Endothelial cell of hepatic sinusoid (primary cell): ENCODE data around the gene UBL5.
"Not testable (repeated sequence)": the region's sequence is repeated elsewhere in the genome, so short reads cannot be mapped to it uniquely, and the experiment has no call there.

Experiments
- in situ Hi-C: cut with HindIII; loops from 2 replicates; pipeline ENCODE4 v1.10.0; 2017; ENCODE audit warnings: low sequenced_read_pairs

The UBL5 gene

DNA sequence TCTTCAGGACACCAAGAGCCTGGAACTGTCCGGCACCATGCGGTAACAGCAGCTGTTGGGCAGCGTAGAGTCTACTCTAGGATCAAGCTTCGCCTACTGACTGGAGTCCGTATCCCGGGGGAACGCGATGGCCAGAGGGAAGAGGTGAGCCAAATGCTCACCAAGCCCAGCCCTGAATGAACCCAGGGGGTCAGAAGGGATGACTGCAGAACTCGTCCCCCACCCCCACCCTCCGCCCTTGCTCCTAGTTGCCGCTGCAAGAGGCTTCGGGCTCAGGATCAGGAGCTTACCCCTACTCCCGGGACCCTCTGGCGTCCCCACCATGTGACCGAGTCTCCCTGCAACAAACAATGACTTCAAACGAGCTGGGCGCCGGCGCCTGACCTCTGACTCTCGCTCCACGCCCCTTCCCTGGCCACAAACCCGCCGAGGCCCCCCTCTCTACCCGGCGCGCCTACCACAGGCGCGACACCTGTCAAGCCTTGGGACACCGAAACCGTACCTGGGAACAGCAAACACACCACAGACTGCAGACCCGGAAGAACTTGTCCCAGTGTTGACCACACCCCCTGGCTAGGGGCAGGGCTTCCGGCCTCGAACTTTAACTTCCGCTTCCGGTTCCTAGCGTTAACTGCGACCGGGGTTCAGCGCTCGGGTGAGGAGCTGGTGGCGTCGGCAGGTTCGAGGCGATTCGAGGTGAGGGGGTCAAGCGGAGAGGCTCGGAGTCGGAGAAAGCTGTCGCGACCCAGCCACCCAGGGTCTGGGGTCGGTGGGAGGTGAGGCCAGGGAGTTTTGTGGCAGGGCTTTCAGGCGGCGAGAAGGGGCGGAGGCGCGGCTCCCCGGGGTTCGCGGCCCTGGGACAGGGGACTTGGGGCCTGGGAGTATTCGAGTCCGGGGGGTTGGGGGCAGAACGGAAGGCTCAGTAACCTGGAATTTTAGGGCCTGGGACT lies at the start of gene UBL5:
Gene UBL5, plus strand, starts transcription at position 630 of the 950 bp plus-strand sequence. CDS start 420 bp downstream, outside the sequence.
- in situ Hi-C loops = no loop called here

DNA sequence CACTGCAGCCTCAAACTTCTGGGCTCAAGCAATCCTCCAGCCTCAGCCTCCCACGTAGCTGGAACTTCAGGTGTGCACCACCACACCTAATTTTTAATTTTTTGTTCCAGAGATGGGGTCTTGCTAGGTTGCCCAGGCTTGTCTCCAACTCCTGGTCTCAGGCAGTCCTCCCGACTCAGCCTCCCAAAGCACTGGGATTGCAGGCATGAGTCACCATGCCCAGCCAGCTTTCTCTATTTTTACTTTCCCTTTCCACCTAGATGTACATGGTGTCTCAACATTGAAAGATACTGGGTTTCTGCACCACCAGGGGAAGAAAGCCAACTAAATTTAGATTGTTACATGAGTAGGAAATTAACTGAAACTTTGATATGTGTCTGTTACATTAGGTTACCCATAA lies 45.4 kb upstream of the UBL5 start:
- in situ Hi-C loops = no loop called here

DNA sequence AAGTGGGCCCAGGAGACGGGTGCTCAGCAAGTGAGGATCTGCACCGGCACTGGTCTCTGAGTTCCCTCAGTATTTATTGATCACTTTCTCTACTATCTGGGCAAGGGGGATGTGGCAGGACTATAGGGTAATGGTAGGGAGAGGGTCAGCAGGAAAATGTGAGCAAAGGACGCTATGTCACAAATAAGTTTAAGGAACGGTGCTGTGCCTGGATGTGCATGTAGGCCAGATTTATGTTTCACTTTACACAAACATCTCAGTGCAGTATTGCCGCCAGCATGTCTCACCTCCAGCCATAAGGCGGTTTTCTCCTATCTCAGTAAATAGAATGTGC lies 43.6 kb upstream of the UBL5 start:
- in situ Hi-C loops = not testable (repeated sequence)

DNA sequence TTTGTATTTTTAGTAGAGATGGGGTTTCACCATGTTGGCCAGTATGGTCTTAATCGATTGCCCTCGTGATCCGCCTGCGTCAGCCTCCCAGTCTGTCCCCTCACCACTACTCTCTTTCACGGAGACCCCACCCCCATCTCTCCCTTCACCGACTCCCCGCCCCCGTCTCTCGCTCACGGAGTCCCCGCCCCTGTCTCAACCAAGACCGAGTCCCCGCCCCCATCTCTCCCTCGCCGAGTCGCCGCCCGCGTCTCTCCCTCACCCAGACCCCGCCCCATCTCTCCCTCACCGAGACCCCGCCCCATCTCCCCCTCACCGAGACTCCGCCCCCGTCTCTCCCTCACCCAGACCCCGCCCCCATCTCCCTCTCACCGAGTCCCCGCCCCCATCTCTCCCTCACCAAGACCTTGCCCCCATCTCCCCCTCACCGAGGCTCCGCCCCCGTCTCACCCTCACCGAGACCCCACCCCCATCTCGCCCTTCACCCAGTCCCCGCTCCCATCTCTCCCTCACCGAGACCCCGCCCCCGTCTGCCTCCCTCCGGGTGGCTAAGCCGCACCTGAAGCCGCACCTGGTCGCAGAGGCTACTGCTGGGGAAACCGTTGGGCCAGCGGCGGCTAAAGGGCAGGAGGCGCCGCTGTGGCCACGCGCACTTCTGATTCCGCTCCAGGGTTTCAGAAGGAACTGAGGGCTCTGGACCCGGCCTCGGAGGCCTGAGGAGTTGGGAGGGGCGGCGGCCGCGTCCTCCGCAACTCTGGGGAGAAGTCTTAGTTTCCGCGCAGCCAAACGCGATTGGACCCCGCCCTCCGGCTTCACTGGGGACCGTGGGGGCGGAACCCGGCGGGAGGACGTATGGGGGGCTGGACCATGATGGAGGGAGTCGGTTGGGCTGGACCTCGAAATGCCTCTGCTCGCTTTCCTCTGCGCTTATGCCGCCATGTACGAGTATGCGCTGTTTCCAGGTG lies 42.1 kb upstream of the UBL5 start:
- in situ Hi-C loops = no loop called here

DNA sequence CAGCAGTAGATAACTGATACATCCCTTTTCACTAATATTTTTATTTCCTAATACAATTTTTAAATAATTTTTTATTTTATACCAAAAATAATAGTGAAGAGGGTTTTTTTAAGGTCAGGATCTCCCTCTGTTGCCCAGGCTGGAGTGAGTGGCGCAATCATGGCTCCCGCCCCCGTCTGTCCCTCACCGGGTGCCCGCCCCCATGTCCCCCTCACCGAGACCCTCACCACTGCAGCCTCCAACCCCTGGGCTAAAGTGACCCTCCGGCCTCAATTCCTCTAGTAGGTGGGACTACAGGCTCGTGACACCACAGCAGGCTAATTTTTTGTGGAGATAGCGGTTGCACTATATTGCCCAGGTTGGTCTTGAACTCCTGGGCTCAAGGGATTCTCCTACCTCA lies 41.4 kb upstream of the UBL5 start:
- in situ Hi-C loops = no loop called here

- in situ Hi-C loops = no loop called here
Measured at GRCh38 chr19:9786819-9787218, 40.9 kb upstream of the UBL5 start.

DNA sequence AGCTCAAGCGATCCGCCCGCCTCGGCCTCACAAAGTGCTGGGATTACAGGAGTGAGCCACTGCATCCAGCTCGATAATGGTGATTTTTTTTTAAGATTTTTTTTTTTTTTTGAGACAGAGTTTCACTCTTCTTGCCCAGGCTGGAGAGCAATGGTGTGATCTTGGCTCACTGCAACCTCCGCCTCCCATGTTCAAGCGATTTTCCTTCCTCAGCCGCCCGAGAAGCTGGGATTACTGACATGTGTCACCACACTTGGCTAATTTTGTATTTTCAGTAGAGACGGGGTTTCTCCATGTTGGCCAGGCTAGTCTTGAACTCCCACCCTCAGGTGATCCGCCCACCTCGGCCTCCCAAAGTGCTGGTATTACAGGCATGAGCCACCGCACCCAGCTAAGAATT lies 39.1 kb upstream of the UBL5 start:
- in situ Hi-C loops = not testable (repeated sequence)

GRCh38 chr19:9789066-9789465 lies 38.7 kb upstream of the UBL5 start:
- in situ Hi-C loops = no loop called here

DNA sequence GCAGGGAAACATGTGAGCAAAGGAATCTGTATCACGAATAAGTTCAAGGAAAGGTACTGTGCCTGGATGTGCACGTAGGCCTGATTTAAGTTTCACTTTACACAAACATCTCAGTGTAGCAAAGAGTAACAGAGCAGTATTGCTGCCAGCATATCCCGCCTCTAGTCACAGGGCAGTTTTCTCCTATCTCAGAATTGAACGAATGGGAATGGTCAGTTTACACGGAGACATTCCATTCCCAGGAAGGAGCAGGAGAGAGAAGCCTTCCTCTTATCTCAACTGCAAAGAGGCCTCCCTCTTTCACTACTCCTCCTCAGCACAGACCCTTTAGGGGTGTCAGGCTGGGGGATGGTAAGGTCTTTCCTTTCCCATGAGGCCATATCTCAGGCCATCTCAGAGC lies 38.1 kb upstream of the UBL5 start:
- in situ Hi-C loops = not testable (repeated sequence)

GRCh38 chr19:9791073-9791367 lies 36.7 kb upstream of the UBL5 start:
- in situ Hi-C loops = not testable (repeated sequence)

DNA sequence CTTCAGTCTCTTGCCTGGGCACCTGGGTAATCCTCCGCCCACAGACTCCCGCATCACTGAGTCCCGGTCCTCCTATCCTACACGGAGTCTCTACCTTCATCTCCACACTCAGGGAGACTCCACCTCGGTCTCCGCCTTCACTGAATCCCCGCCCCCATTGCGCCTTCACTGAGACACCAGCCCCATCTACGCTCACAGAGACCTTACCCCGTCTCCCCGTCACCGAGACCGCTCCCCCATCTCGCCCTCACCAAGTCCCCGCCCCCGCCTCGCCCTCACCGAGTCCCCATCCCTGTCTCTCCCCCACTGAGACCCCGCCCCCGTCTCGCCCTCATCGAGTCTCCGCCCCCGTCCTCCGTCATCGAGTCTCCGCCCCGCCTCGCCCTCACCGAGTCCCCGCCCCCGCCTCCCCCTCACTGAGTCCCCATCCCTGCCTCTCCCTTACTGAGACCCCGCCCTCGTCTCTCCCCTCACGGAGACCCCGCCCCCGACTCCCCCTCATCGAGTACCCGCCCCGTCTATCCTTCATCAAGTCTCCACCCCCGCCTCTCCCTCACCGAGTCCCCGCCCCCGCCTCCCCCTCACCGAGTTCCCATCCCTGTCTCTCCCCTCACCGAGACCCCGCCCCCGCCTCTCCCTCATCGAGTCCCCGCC lies 36.0 kb upstream of the UBL5 start:
- in situ Hi-C loops = no loop called here

- in situ Hi-C loops = no loop called here
Measured at GRCh38 chr19:9792206-9793070, 35.3 kb upstream of the UBL5 start.

DNA sequence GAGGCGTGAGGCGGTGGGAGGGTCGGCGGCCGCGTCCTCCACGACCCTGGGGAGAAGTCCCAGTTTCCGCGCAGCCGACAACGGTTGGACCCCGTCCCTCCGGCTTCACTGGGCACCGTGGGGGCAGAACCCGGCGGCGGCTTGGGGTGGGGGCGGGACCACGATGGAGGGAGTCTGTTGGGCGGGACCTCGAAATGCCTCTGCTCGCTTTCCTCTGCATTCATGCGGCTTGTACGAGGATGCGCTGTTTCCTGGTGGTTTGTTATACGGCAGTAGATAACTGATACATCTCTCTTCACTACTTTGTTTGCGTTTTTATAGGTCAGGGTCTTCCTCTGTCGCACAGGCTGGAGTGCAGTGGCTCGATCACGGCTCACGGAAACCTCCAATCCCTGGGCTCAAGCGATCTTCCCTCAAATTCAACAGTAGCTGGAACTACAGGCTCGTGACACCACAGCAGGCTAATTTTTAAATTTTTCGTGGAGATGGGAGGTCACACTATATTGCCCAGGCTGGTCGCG lies 34.6 kb upstream of the UBL5 start:
- in situ Hi-C loops = no loop called here

DNA sequence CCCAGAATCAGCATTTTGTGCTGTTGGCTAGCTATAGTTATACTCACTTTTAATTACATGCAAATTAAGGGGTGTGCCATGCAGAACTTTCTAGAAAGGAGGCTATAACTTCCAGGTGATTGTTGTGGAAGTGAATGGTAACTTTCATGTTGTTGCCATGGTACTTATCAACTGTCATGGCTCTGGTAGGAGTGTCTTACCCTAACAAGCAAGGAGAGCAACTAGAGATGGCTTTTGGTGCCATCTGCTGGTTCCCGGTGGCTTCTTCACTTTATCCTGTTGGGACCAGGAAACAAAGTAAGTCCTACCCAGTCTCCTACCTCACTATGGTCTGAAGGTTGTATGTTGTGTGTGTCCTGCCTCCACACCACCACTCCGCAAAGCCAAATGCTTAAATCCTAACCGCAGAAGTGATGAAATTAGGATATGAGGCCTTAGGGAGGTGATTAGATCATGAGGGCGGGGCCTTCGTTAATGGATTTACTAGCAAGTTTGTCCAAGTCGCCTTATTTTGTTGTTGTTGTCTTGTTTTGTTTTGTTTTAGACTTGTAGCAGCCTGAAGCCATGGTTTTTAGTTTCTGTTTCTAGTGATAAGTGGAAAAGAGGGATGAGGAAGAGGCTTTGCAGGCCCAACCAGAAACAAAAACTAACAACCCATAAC lies 31.5 kb upstream of the UBL5 start:
- in situ Hi-C loops = loop anchor here (5.0 kb wide), 1 partner anchor 169 kb away; no protein-coding TSS in a partner anchor

DNA sequence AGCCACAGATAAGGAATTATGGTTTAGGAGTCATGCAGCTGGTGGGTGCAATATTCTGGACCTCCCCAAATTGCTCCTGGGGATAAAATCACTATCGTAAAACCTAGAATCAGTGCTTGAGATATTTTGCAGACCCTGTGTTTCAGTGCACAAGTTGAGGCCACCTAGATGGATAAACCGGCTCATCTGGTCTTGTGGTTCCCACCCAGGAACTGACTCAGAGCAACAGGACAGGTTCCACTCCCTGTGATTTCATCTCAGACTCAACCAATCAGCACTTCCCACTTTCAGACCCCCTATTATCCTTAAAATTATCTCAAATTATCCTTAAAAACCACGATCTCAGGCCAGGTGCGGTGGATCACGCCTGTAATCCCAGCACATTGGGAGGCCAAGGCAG lies 29.8 kb upstream of the UBL5 start:
- in situ Hi-C loops = loop anchor here (5.0 kb wide), 1 partner anchor 171 kb away; no protein-coding TSS in a partner anchor

DNA sequence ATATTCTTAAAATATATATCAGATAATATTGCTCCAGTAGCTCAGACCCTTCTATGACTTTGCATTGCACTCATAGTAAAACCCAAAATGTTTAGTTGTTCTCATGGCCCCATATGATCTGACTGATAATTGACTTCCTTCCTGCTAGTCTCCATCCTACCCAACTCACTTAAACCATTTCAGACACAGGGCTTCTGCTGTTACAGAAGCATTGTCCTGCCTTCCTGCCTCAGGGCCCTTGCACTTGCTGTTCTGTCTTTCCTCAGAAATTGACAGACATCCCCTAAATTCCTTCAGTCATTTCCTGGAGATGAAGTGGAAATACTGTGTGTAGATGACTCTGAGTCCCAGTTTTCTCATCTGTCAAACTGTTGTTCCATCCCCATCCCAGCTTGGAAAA lies 28.6 kb upstream of the UBL5 start:
- in situ Hi-C loops = loop anchor here (5.0 kb wide), 1 partner anchor 172 kb away; no protein-coding TSS in a partner anchor

GRCh38 chr19:9801976-9802375 lies 25.7 kb upstream of the UBL5 start:
- in situ Hi-C loops = no loop called here

DNA sequence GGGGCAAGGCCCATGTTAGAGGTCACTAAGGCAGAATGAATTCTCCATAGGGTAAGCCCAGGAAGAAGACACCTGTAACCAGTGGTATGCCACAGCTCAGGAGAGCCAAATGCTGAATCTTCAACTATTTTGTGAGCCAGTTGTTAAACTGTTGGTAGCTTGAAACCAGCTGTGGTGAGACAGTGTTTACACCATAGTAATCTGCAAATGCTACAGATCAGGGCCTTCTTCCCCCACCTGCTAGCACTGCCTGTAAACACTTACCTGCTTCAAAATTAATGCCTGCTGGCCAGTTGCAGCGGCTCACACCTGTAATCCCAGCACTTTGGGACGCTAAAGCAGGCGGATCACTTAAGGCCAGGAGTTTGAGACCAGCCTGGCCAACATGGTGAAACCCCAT lies 20.9 kb upstream of the UBL5 start:
- in situ Hi-C loops = no loop called here
